Vagina (tissue), 2 donors: ENCODE measurements around the gene TRANK1. TPM values are rescaled to one million over a fixed set of nuclear protein-coding genes. Genes with fewer than 3 reads are reported as not detected.
"Not testable (repeated sequence)": the region's sequence is repeated elsewhere in the genome, so short reads cannot be mapped to it uniquely, and the experiment has no call there.

Source experiments
- DNase-seq, 2 donors: peaks; one replicate each; pipeline ENCODE4 v3.0.0-alpha.2; 2017; ENCODE audit errors: extremely low spot score in 2 of 2
- H3K27ac ChIP-seq: fragments of 200-600 bp; sonication (generic); one replicate; pipeline ENCODE4 v1.5.1; 2019
- H3K27me3 ChIP-seq: fragments of 200-600 bp; sonication (generic); one replicate; pipeline ENCODE4 v1.5.1; 2019
- H3K36me3 ChIP-seq, 2 donors: fragments of 200-600 bp; sonication (generic); one replicate each; pipeline ENCODE4 v1.5.1; 2017 to 2019
- H3K4me1 ChIP-seq: fragments of 200-600 bp; sonication (generic); one replicate; pipeline ENCODE4 v1.5.1; 2019
- H3K4me3 ChIP-seq, 2 donors: fragments of 200-600 bp; sonication (generic); 1 replicate in 1 of 2; 2 replicates in 1 of 2; pipeline ENCODE4 v1.5.1; 2016 to 2019
- H3K9me3 ChIP-seq: fragments of 200-600 bp; sonication (generic); one replicate; pipeline ENCODE4 v1.5.1; 2019
- POLR2A ChIP-seq, 2 donors: fragments of 450-650 bp; IDR thresholded peaks; one replicate each; pipeline ENCODE4 v1.6.1; 2017; ENCODE audit warnings: antibody characterized with exemption in 2 of 2, mild to moderate bottlenecking in 2 of 2, moderate library complexity in 2 of 2
- POLR2AphosphoS5 ChIP-seq, 2 donors: sonication (generic); formaldehyde crosslinking; IDR thresholded peaks; one replicate each; pipeline ENCODE4 v1.9.0; 2017; ENCODE audit warnings: antibody characterized with exemption in 2 of 2, mild to moderate bottlenecking in 2 of 2, low read depth in 1 of 2; ENCODE audit not compliant: insufficient read depth in 1 of 2
- intact Hi-C: fragments of 100-400 bp; cut with DNase I; formaldehyde crosslinking; loops from one replicate; pipeline ENCODE4 v1.15.1; 2023
- total RNA-seq: library from RNA; depleted of rRNA; stranded (reverse); fragments of >200 nt; gene quantifications from one replicate; pipeline ENCODE4 v1.2.3, GENCODE V29; 2016
- TF ChIP-seq, protein P1 (sequence below), 3 experiments: fragments of 450-650 bp in 2 of 3; fragments of 200-600 bp in 1 of 3; sonication (generic) in 1 of 3; IDR thresholded peaks; one replicate each; pipeline ENCODE4 v1.5.1; 2017 to 2019; ENCODE audit warnings: antibody characterized with exemption in 3 of 3, mild to moderate bottlenecking in 2 of 3, moderate library complexity in 2 of 3

TRANK1 gene
- total RNA-seq, 1 donor from 2014 or later = 17.7 TPM

DNA sequence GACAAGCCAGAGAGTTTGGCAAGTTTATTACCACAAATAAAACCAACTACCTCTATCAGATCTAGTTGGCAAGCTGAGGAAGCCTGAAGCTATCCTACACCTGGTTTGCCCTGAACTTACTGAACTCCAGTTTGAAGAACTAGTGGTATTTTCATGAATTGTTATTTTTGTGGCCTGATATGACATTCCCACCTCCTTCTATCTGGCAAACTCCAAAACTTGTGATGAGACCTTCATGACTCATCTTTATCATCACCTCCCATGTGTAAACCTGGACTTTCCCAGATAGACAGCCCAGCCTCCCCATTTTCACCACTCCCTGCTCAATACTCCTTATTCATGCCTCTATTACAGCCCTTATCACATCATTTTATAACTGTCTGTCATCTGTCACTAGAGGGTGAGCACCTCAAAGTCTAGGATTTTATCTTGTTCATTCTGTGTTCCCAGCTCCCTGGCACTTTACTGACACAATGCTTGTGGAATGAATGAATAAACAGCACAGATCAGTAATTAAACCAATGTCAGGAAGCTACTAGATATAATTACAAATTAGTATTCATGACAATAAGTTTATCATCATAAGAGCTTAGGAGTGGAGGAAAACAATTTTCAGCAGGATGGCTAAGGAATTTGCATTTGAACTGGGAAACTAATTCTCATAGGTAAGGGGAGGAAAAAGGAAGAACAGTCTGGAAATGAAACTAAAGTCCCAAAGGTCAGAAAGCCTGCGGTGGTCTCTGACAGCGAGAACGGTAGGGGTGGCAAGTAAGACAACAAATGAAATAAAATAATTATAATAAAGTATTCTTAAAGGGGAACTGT, 13.2 kb upstream of the TRANK1 start:
- intact Hi-C loops = loop anchor here (10.0 kb wide), 1 partner anchor 233 kb away; no protein-coding TSS in a partner anchor
- H3K36me3 ChIP-seq = no peaks in the 10 kb centered on the region
- H3K9me3 ChIP-seq = no peaks in the 10 kb centered on the region
- no peaks in the 10 kb centered on the region for H3K27me3 ChIP-seq
- no peak for DNase-seq
- H3K4me1 ChIP-seq = no peaks in the 10 kb centered on the region
- no peak for TF ChIP-seq POLR2A (IDR thresholded peaks at IDR 0.05)
- TF ChIP-seq POLR2AphosphoS5 (IDR thresholded peaks at IDR 0.05; ENCODE audit: insufficient read depth in 1 of 2, low read depth in 1 of 2) = no peak
- TF ChIP-seq, protein P1, sequence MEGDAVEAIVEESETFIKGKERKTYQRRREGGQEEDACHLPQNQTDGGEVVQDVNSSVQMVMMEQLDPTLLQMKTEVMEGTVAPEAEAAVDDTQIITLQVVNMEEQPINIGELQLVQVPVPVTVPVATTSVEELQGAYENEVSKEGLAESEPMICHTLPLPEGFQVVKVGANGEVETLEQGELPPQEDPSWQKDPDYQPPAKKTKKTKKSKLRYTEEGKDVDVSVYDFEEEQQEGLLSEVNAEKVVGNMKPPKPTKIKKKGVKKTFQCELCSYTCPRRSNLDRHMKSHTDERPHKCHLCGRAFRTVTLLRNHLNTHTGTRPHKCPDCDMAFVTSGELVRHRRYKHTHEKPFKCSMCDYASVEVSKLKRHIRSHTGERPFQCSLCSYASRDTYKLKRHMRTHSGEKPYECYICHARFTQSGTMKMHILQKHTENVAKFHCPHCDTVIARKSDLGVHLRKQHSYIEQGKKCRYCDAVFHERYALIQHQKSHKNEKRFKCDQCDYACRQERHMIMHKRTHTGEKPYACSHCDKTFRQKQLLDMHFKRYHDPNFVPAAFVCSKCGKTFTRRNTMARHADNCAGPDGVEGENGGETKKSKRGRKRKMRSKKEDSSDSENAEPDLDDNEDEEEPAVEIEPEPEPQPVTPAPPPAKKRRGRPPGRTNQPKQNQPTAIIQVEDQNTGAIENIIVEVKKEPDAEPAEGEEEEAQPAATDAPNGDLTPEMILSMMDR (IDR thresholded peaks at IDR 0.05) = no peak
- H3K4me3 ChIP-seq = no peak overlapping the region
- H3K27ac ChIP-seq = no peak overlapping the region

DNA sequence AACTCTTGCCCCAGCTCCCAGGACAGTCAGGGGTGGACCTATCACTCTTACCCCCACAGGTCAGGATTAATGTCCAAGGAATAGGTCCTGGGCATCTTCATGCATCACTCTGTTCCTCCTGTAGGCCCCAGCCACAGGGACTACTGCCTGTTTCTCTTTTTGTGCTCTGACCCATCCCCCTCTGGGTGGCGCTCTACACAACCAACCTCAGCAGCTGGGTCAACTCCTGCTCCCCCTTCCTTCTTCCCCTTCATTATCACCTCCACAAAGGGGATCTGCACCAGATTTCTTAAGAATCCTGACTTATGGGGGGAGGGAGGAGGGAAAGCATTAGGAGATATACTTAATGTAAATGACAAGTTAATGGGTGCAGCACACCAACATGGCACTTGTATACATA, 12.2 kb upstream of the TRANK1 start:
- Histone ChIP-seq H3K4me3 (no peak overlapping the region), H3K36me3 (no peaks in the 10 kb centered on the region), H3K27ac (no peak overlapping the region), H3K4me1 (no peaks in the 10 kb centered on the region), H3K27me3 (no peaks in the 10 kb centered on the region), H3K9me3 (no peaks in the 10 kb centered on the region)
- no peak for TF ChIP-seq POLR2AphosphoS5 (IDR thresholded peaks at IDR 0.05; ENCODE audit: insufficient read depth in 1 of 2, low read depth in 1 of 2)
- DNase-seq = no peak
- intact Hi-C loops = loop anchor here (10.0 kb wide), 1 partner anchor 232 kb away; no protein-coding TSS in a partner anchor

DNA sequence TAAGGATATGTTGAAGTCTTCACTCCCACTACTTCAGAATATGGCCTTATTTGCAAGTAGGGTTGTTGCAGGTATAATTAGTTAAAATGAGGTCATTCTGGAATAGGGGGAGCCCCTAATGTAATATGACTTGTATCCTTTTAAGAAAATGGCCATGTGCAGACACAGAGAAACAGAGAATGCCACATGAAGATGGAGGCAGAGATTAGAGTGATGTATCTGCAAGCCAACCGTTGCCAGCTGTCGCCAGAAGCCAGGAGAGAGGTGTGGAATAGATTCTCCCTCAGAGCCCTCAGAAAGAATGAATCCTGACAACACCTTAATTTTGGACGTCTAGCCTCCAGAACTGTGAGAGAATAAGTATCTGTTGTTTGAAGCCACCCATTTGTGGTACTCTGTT, 11.3 kb upstream of the TRANK1 start:
- no peak overlapping the region for H3K27ac ChIP-seq
- no peaks in the 10 kb centered on the region for H3K27me3 ChIP-seq
- H3K4me1 ChIP-seq = no peaks in the 10 kb centered on the region
- DNase-seq = no peak
- intact Hi-C loops = loop anchor here (10.0 kb wide), 1 partner anchor 231 kb away; no protein-coding TSS in a partner anchor
- H3K9me3 ChIP-seq = no peaks in the 10 kb centered on the region
- TF ChIP-seq, protein P1 (IDR thresholded peaks at IDR 0.05) = no peak
- TF ChIP-seq POLR2AphosphoS5 (IDR thresholded peaks at IDR 0.05; ENCODE audit: insufficient read depth in 1 of 2, low read depth in 1 of 2) (no peak), POLR2A (IDR thresholded peaks at IDR 0.05) (no peak)
- H3K4me3 ChIP-seq = no peak overlapping the region
- H3K36me3 ChIP-seq = no peaks in the 10 kb centered on the region

DNA sequence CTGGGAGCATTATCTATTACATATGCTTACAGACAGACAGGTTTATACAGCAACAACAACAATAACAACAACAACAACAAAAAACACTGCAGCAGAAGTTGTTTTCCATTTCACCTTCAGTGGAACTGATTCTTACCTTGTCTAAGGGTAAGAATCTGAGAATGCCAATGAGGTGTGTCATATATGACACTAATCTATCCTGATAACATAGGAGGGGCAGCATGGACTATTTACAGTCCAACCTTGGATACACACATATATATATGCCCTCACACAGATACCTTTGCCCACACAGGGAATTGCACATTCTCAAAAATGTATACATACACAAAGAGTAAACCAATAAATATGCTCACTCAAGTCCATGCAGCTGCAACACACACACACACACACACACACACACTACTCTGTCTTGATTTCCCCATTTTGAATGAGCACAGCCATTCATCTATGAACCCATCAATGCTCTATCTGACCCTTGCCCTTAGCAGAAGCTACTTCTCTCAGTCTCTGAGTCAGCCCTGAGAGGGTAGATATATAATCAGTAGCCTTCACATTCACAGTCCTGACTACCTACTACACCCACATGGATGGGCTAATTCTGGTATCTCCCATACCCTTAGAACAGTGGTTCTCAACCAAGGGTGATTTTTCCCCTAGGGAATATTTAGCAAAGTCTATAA, 9.7 kb upstream of the TRANK1 start:
- H3K27ac ChIP-seq = no peak overlapping the region
- no peak for DNase-seq
- H3K9me3 ChIP-seq = no peaks in the 10 kb centered on the region
- H3K36me3 ChIP-seq = no peaks in the 10 kb centered on the region
- no peaks in the 10 kb centered on the region for H3K27me3 ChIP-seq
- H3K4me1 ChIP-seq = no peaks in the 10 kb centered on the region
- H3K4me3 ChIP-seq = no peak overlapping the region
- TF ChIP-seq, protein P1 (IDR thresholded peaks at IDR 0.05) = no peak
- no peak for TF ChIP-seq POLR2AphosphoS5 (IDR thresholded peaks at IDR 0.05; ENCODE audit: insufficient read depth in 1 of 2, low read depth in 1 of 2)
- TF ChIP-seq POLR2A (IDR thresholded peaks at IDR 0.05) = no peak
- intact Hi-C loops = loop anchor here (10.0 kb wide), 1 partner anchor 230 kb away; no protein-coding TSS in a partner anchor

DNA sequence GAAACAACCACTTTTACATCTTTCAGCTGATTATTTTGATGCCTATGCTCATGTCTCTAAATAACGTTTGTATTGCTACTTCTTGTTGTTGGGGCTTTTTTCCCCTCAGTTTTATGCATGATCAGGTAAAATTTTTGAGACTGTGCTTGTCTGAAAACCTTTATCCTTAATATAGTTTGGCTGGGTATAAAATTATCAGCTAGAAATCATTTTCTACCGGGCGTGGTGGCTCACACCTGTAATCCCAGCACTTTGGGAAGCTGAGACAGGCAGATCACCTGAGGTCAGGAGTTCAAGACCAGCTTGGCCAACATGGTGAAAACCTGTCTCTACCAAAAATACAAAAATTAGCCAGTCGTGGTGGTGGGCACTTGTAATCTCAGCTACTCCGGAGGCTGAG, 3.0 kb upstream of the TRANK1 start:
- DNase-seq, intact Hi-C loops: not testable (repeated sequence)

More for the DNA sequence above, 3.0 kb upstream of the TRANK1 start:
- peaks cover 11% of the 10 kb centered on the region for H3K4me1 ChIP-seq
- H3K4me3 ChIP-seq, H3K36me3 ChIP-seq, H3K27ac ChIP-seq, H3K9me3 ChIP-seq, H3K27me3 ChIP-seq: not testable (repeated sequence)
